ENCODE results near the gene ZNF385B. TPM values are rescaled to one million over a fixed set of nuclear protein-coding genes. Genes with fewer than 3 reads are reported as not detected.

Gene ZNF385B
- total and polyA plus RNA-seq, 7 donors = 0.35 to 5.6 (median 3.0) TPM; not detected in 1

- WGBS, 2 donors = 87 to 88% methylated on average over 4 of the region's 4 CpGs
- no peak for TF ChIP-seq CTCF (IDR thresholded peaks at IDR 0.05)
- TF ChIP-seq POLR2AphosphoS5 (IDR thresholded peaks at IDR 0.05) = no peak
- TF ChIP-seq EP300 (IDR thresholded peaks at IDR 0.05) = no peak
- no peak for TF ChIP-seq POLR2A (IDR thresholded peaks at IDR 0.05)
- no peaks in the 10 kb centered on the region for H3K9me3 ChIP-seq
- H3K27me3 ChIP-seq = no peaks in the 10 kb centered on the region
- H3K27ac ChIP-seq = no peak overlapping the region
- intact Hi-C loops (cut with DNase I) = no loop called here
- H3K4me3 ChIP-seq = no peak overlapping the region
- no peaks in the 10 kb centered on the region for H3K36me3 ChIP-seq
- no peak for DNase-seq
- H3K4me1 ChIP-seq = no peaks in the 10 kb centered on the region
Measured at GRCh38 chr2:179518830-179519229, 342.6 kb downstream of the ZNF385B start.

- Histone ChIP-seq H3K36me3 (no peaks in the 10 kb centered on the region), H3K27ac (no peak overlapping the region), H3K4me1 (no peaks in the 10 kb centered on the region), H3K4me3 (no peak overlapping the region), H3K27me3 (no peaks in the 10 kb centered on the region), H3K9me3 (no peaks in the 10 kb centered on the region)
- 85 to 93% methylated on average over 1 of the region's 1 CpG for WGBS, 2 donors
- no peak for TF ChIP-seq EP300 (IDR thresholded peaks at IDR 0.05)
- no peak for TF ChIP-seq POLR2A (IDR thresholded peaks at IDR 0.05)
- TF ChIP-seq POLR2AphosphoS5 (IDR thresholded peaks at IDR 0.05) = no peak
- TF ChIP-seq CTCF (IDR thresholded peaks at IDR 0.05) = no peak
- intact Hi-C loops (cut with DNase I) = no loop called here
- no peak for DNase-seq
Measured at GRCh38 chr2:179513181-179513580, 348.2 kb downstream of the ZNF385B start.

GRCh38 chr2:179512281-179513035 is 349.0 kb downstream of the ZNF385B start:
- H3K27me3 ChIP-seq = no peaks in the 10 kb centered on the region
- WGBS, 2 donors = 93 to 95% methylated on average over 1 of the region's 1 CpG
- intact Hi-C loops (cut with DNase I) = no loop called here

GRCh38 chr2:179511105-179511789 is 350.2 kb downstream of the ZNF385B start:
- H3K27ac ChIP-seq = no peak overlapping the region
- no peaks in the 10 kb centered on the region for H3K9me3 ChIP-seq
- no peaks in the 10 kb centered on the region for H3K4me1 ChIP-seq
- no peak for DNase-seq
- no peak overlapping the region for H3K4me3 ChIP-seq
- TF ChIP-seq POLR2AphosphoS5 (IDR thresholded peaks at IDR 0.05) = no peak
- TF ChIP-seq CTCF (IDR thresholded peaks at IDR 0.05) = no peak
- no peak for TF ChIP-seq POLR2A (IDR thresholded peaks at IDR 0.05)
- no peak for TF ChIP-seq EP300 (IDR thresholded peaks at IDR 0.05)
- no peaks in the 10 kb centered on the region for H3K36me3 ChIP-seq
- H3K27me3 ChIP-seq = no peaks in the 10 kb centered on the region
- 53 to 59% methylated on average over 4 of the region's 4 CpGs for WGBS, 2 donors
- intact Hi-C loops (cut with DNase I) = no loop called here

More at GRCh38 chr2:179512281-179513035, 349.0 kb downstream of the ZNF385B start:
- Histone ChIP-seq H3K36me3 (no peaks in the 10 kb centered on the region), H3K9me3 (no peaks in the 10 kb centered on the region), H3K4me1 (no peaks in the 10 kb centered on the region), H3K4me3 (no peak overlapping the region), H3K27ac (no peak overlapping the region)
- TF ChIP-seq CTCF (IDR thresholded peaks at IDR 0.05) (no peak), POLR2A (IDR thresholded peaks at IDR 0.05) (no peak), EP300 (IDR thresholded peaks at IDR 0.05) (no peak), POLR2AphosphoS5 (IDR thresholded peaks at IDR 0.05) (no peak)
- DNase-seq = no peak
